Measurements from ENCODE around the gene INHBC. TPM values are rescaled to one million over a fixed set of nuclear protein-coding genes. Genes with fewer than 3 reads are reported as not detected.

Gene INHBC
- total RNA-seq, 1 experiment from 2014 or later = not detected

GRCh38 chr12:57472391-57472790 is 37.8 kb downstream of the INHBC start:
- intact Hi-C loops (cut with micrococcal nuclease; ENCODE audit: unreplicated experiment) = no loop called here
- BruUV-seq (replicated peaks) = no TSS peak
- in situ Hi-C loops (cut with HindIII; ENCODE audit: low pct_unique_long_range_greater_than_20kb, low sequenced_read_pairs) = no loop called here
- Histone ChIP-seq H3K4me3 (ENCODE audit: low read depth in 2 of 2, low read length in 2 of 2) (no peak overlapping the region), H3K36me3 (ENCODE audit: control insufficient read depth, insufficient read depth, low read length) (no peaks in the 10 kb centered on the region), H3K9me3 (ENCODE audit: control insufficient read depth, insufficient read depth, low read depth, low read length) (no peaks in the 10 kb centered on the region), H3K27ac (ENCODE audit: low read length) (no peak overlapping the region), H3K4me1 (ENCODE audit: control insufficient read depth, insufficient read depth, low read length) (no peaks in the 10 kb centered on the region; the same call in 1 of the 2 replicates), H3K27me3 (ENCODE audit: control insufficient read depth, insufficient read depth, low read length) (peaks cover 2% of the 10 kb centered on the region; the same call in 1 of the 2 replicates)
- TF ChIP-seq CTCF (IDR thresholded peaks at IDR 0.05) = no peak
- TF ChIP-seq TCF7L2 (IDR thresholded peaks at IDR 0.05; ENCODE audit: low read depth, low read length) = no peak
- TF ChIP-seq POLR2AphosphoS5 (IDR thresholded peaks at IDR 0.05; ENCODE audit: low read depth, low read length) = no peak
- TF ChIP-seq SIN3A (IDR thresholded peaks at IDR 0.05; ENCODE audit: borderline replicate concordance, insufficient read depth, low read depth, low read length) = no peak
- no peak for TF ChIP-seq REST (IDR thresholded peaks at IDR 0.05; ENCODE audit: insufficient read depth in 1 of 2, low read depth in 2 of 2, low read length in 1 of 2)
- no peak for ATAC-seq
- ChIA-PET POLR2A (no interaction called here), CTCF (no interaction called here)
- no peak for DNase-seq (ENCODE audit: low read depth, low spot score)

- peaks cover 2% of the 10 kb centered on the region; the same call in 1 of the 2 replicates for H3K27me3 ChIP-seq (ENCODE audit: control insufficient read depth, insufficient read depth, low read length)
Measured at GRCh38 chr12:57473392-57473791, 38.8 kb downstream of the INHBC start.

GRCh38 chr12:57473886-57474285 is 39.3 kb downstream of the INHBC start:
- ATAC-seq (no peak), DNase-seq (ENCODE audit: low read depth, low spot score) (no peak)
- peaks cover 2% of the 10 kb centered on the region; the same call in 1 of the 2 replicates for H3K27me3 ChIP-seq (ENCODE audit: control insufficient read depth, insufficient read depth, low read length)
- intact Hi-C loops (cut with micrococcal nuclease; ENCODE audit: unreplicated experiment) (no loop called here), in situ Hi-C loops (cut with HindIII; ENCODE audit: low pct_unique_long_range_greater_than_20kb, low sequenced_read_pairs) (no loop called here)
- no TSS peak for BruUV-seq (replicated peaks)
- no peak overlapping the region for H3K27ac ChIP-seq (ENCODE audit: low read length)
- no peak for TF ChIP-seq TCF7L2 (IDR thresholded peaks at IDR 0.05; ENCODE audit: low read depth, low read length)
- TF ChIP-seq SIN3A (IDR thresholded peaks at IDR 0.05; ENCODE audit: borderline replicate concordance, insufficient read depth, low read depth, low read length) = no peak
- TF ChIP-seq POLR2AphosphoS5 (IDR thresholded peaks at IDR 0.05; ENCODE audit: low read depth, low read length) = no peak
- TF ChIP-seq CTCF (IDR thresholded peaks at IDR 0.05) = no peak
- no peak for TF ChIP-seq REST (IDR thresholded peaks at IDR 0.05; ENCODE audit: insufficient read depth in 1 of 2, low read depth in 2 of 2, low read length in 1 of 2)
- H3K36me3 ChIP-seq (ENCODE audit: control insufficient read depth, insufficient read depth, low read length) = no peaks in the 10 kb centered on the region
- ChIA-PET POLR2A (no interaction called here), CTCF (no interaction called here)
- no peaks in the 10 kb centered on the region for H3K9me3 ChIP-seq (ENCODE audit: control insufficient read depth, insufficient read depth, low read depth, low read length)
- no peak overlapping the region for H3K4me3 ChIP-seq (ENCODE audit: low read depth in 2 of 2, low read length in 2 of 2)
- no peaks in the 10 kb centered on the region; the same call in 1 of the 2 replicates for H3K4me1 ChIP-seq (ENCODE audit: control insufficient read depth, insufficient read depth, low read length)

More at GRCh38 chr12:57473392-57473791, 38.8 kb downstream of the INHBC start:
- BruUV-seq (replicated peaks) = no TSS peak
- POLR2A ChIA-PET = no interaction called here
- H3K4me1 ChIP-seq (ENCODE audit: control insufficient read depth, insufficient read depth, low read length) = no peaks in the 10 kb centered on the region; the same call in 1 of the 2 replicates
- H3K27ac ChIP-seq (ENCODE audit: low read length) = no peak overlapping the region
- no peak for ATAC-seq
- no peaks in the 10 kb centered on the region for H3K36me3 ChIP-seq (ENCODE audit: control insufficient read depth, insufficient read depth, low read length)
- no peaks in the 10 kb centered on the region for H3K9me3 ChIP-seq (ENCODE audit: control insufficient read depth, insufficient read depth, low read depth, low read length)
- no peak for TF ChIP-seq SIN3A (IDR thresholded peaks at IDR 0.05; ENCODE audit: borderline replicate concordance, insufficient read depth, low read depth, low read length)
- TF ChIP-seq POLR2AphosphoS5 (IDR thresholded peaks at IDR 0.05; ENCODE audit: low read depth, low read length) = no peak
- no peak for DNase-seq (ENCODE audit: low read depth, low spot score)
- H3K4me3 ChIP-seq (ENCODE audit: low read depth in 2 of 2, low read length in 2 of 2) = no peak overlapping the region
- CTCF ChIA-PET = no interaction called here
- intact Hi-C loops (cut with micrococcal nuclease; ENCODE audit: unreplicated experiment) (no loop called here), in situ Hi-C loops (cut with HindIII; ENCODE audit: low pct_unique_long_range_greater_than_20kb, low sequenced_read_pairs) (no loop called here)
